GM12878 (cell line): Measurements from ENCODE around the gene DNAH17. TPM values are rescaled to one million over a fixed set of nuclear protein-coding genes. Genes with fewer than 3 reads are reported as not detected.

Experiments used
- ATAC-seq: fragments of 200-7000 bp; cut with Tn5 transposase; 3 replicates; pipeline ENCODE4 v1.9.1; 2020; ENCODE audit warnings: mild to moderate bottlenecking, moderate library complexity
- Bru-seq: library from RNA; stranded (reverse); fragments of 400-500 nt; gene quantifications from one replicate; lab custom pipeline; 2021; lab: Mats Ljungman, UMichigan
- BruChase-seq, 2 experiments: library from RNA; stranded (reverse); fragments of 400-500 nt; gene quantifications; one replicate each; lab custom pipeline; 2021; lab: Mats Ljungman, UMichigan
- BruUV-seq: library from RNA; stranded (reverse); fragments of 400-500 nt; replicated peaks from 2 replicates; lab custom pipeline; 2021; lab: Mats Ljungman, UMichigan
- CTCF ChIA-PET: fragments of 300-600 bp; sonication (Branson Sonifier 250); formaldehyde crosslinking; extraction: SDS; loops from one replicate; lab custom pipeline; 2021; ENCODE audit warnings: inconsistent platforms; lab: Yijun Ruan, JAX
- POLR2A ChIA-PET: fragments of 350-600 bp; formaldehyde crosslinking; extraction: SDS; loops from one replicate; lab custom pipeline; 2021; ENCODE audit warnings: inconsistent platforms; lab: Charles Lee
- RAD21 ChIA-PET: fragments of 300-600 bp; sonication (Branson Sonifier 250); formaldehyde crosslinking; loops from one replicate; lab custom pipeline; 2023; ENCODE audit warnings: antibody characterized with exemption; ENCODE audit not compliant: unreplicated experiment; lab: Charles Lee
- SMC1A ChIA-PET: fragments of 300-600 bp; sonication (Branson Sonifier 250); formaldehyde crosslinking; loops from one replicate; lab custom pipeline; 2023; ENCODE audit not compliant: unreplicated experiment, uncharacterized antibody; lab: Charles Lee
- DNase-seq: peaks from one replicate; pipeline ENCODE4 v3.0.0-alpha.2; 2011; ENCODE audit warnings: low read depth, low spot score
- FAIRE-seq: peaks from 3 replicates; lab custom pipeline; 2011; peaks lifted over from hg19 to GRCh38; lab: Jason Lieb, UNC
- H2AFZ ChIP-seq: 2 replicates; pipeline ENCODE4 v1.6.0; 2011; ENCODE audit warnings: low read depth, low read length, control low read depth; ENCODE audit not compliant: control insufficient read depth
- H3K27ac ChIP-seq: 2 replicates; pipeline ENCODE4 v1.5.1; 2011; ENCODE audit warnings: control low read depth; ENCODE audit not compliant: control insufficient read depth, insufficient read depth
- H3K27me3 ChIP-seq, 2 experiments: replicated peaks in 1 of 2; 2 replicates each; pipeline versions ENCODE4 v1.6.0 to v1.6.1; 2011; ENCODE audit warnings: low read length in 1 of 2; ENCODE audit not compliant: control insufficient read depth in 2 of 2, insufficient read depth in 2 of 2
- H3K36me3 ChIP-seq, 2 experiments: 2 replicates each; pipeline ENCODE4 v1.5.1; 2011; ENCODE audit warnings: low read length in 1 of 2; ENCODE audit not compliant: control insufficient read depth in 2 of 2, insufficient read depth in 2 of 2
- H3K4me1 ChIP-seq: 2 replicates; pipeline ENCODE4 v1.6.1; 2011; ENCODE audit warnings: mild to moderate bottlenecking, low read length, moderate library complexity, mixed read lengths; ENCODE audit not compliant: control insufficient read depth, insufficient read depth
- H3K4me2 ChIP-seq: 2 replicates; pipeline ENCODE4 v1.6.0; 2011; ENCODE audit warnings: control low read depth; ENCODE audit not compliant: control insufficient read depth, insufficient read depth
- H3K4me3 ChIP-seq: fragments of 200-600 bp; sonication (generic); 2 replicates; pipeline ENCODE4 v1.5.1; 2016
- H3K79me2 ChIP-seq: 2 replicates; pipeline ENCODE4 v1.6.0; 2011; ENCODE audit warnings: low read length; ENCODE audit not compliant: control insufficient read depth, insufficient read depth
- H3K9ac ChIP-seq: 2 replicates; pipeline ENCODE4 v1.8.0; 2011; ENCODE audit warnings: low read length, control low read depth, mixed read lengths; ENCODE audit not compliant: control insufficient read depth, insufficient read depth
- H3K9me3 ChIP-seq: replicated peaks from 3 replicates; pipeline ENCODE4 v1.5.1; 2011; ENCODE audit warnings: mild to moderate bottlenecking, low read length; ENCODE audit not compliant: control insufficient read depth, insufficient read depth
- H4K20me1 ChIP-seq: 2 replicates; pipeline ENCODE4 v1.6.0; 2011; ENCODE audit not compliant: control insufficient read depth, insufficient read depth
- ATF7 ChIP-seq: fragments of 450-650 bp; IDR thresholded peaks from 2 replicates; pipeline ENCODE4 v1.6.1; 2016; ENCODE audit warnings: low read depth, mild to moderate bottlenecking
- EED ChIP-seq: sonication (generic); IDR thresholded peaks from 2 replicates; pipeline ENCODE4 v1.6.1; 2016; ENCODE audit warnings: antibody characterized with exemption, low read depth
- ESRRA ChIP-seq: IDR thresholded peaks from 2 replicates; pipeline ENCODE4 v1.6.1; 2012; ENCODE audit warnings: mild to moderate bottlenecking, low read length, improper control_type of control experiment
- FOXK2 ChIP-seq: fragments of 450-650 bp; IDR thresholded peaks from 2 replicates; pipeline ENCODE4 v1.6.1; 2017; ENCODE audit warnings: mild to moderate bottlenecking, moderate library complexity
- GATAD2B ChIP-seq: fragments of 450-650 bp; conservative IDR thresholded peaks from 2 replicates; pipeline ENCODE4 v1.6.1; 2017; ENCODE audit warnings: low read depth, mild to moderate bottlenecking, moderate library complexity
- MEF2B ChIP-seq: fragments of 450-650 bp; IDR thresholded peaks from 2 replicates; pipeline ENCODE4 v1.6.1; 2018; ENCODE audit warnings: mild to moderate bottlenecking, moderate library complexity; ENCODE audit not compliant: partially characterized antibody, poor library complexity, severe bottlenecking
- POLR2AphosphoS5 ChIP-seq: IDR thresholded peaks from 2 replicates; pipeline ENCODE4 v1.6.1; 2011; ENCODE audit warnings: mild to moderate bottlenecking, low read length, inconsistent platforms
- SIX5 ChIP-seq: IDR thresholded peaks from 2 replicates; pipeline ENCODE4 v1.6.1; 2011; ENCODE audit warnings: mild to moderate bottlenecking, low read depth, low read length, moderate library complexity; ENCODE audit not compliant: severe bottlenecking
- SMAD5 ChIP-seq: IDR thresholded peaks from 2 replicates; pipeline ENCODE4 v1.6.1; 2016; ENCODE audit warnings: antibody characterized with exemption, low read depth
- TARDBP ChIP-seq: IDR thresholded peaks from 2 replicates; pipeline ENCODE4 v1.6.1; 2016; ENCODE audit warnings: borderline replicate concordance
- WGBS: methylation state at CpG from one replicate; pipeline ENCODE4 v1.1.6; 2016; ENCODE audit warnings: low lambda C conversion rate; ENCODE audit not compliant: insufficient replicate concordance, insufficient coverage; ENCODE audit errors: missing lambda C conversion rate; 5-methylcytosine and 5-hydroxymethylcytosine counted together
- in situ Hi-C: fragments of 300-500 bp; cut with MboI; formaldehyde crosslinking; loops from 9 replicates; pipeline ENCODE4 v1.14.3; 2018; ENCODE audit warnings: mixed read lengths
- intact Hi-C: fragments of 100-400 bp; cut with micrococcal nuclease; formaldehyde crosslinking; loops from one replicate; pipeline ENCODE4 v1.14.2; 2022; ENCODE audit not compliant: unreplicated experiment
- long read RNA-seq, 2 experiments: library from polyadenylated mRNA; unstranded; transcript quantifications; one replicate each; pipeline ENCODE4 v2.0.0, GENCODE V29; 2019 to 2020
- polyA minus RNA-seq, 3 experiments: library from RNA; depleted of rRNA, polyadenylated mRNA; stranded (reverse); fragments of >200 nt; gene quantifications; 2 replicates each; pipeline ENCODE4 v1.2.3, GENCODE V29; 2011
- polyA plus RNA-seq, 11 experiments: library from polyadenylated mRNA; depleted of rRNA in 4 of 11; unstranded in 6 of 11; stranded (reverse) in 5 of 11; fragments of >200 nt; fragmentation: Nextera tagmentation in 4 of 11; fragmentation: Illumina TruSeq in 1 of 11; extraction: Ambion mirVana in 4 of 11; extraction: Trizol in 1 of 11; gene quantifications; 1 replicate in 1 of 11; 2 replicates in 10 of 11; pipeline versions ENCODE4 v1.2.1 to v1.2.3, GENCODE V29; 2011 to 2016; ENCODE audit warnings: inconsistent platforms in 2 of 11, missing spikeins in 2 of 11, low read depth in 1 of 11
- total RNA-seq, 4 experiments: library from RNA; depleted of rRNA in 3 of 4; stranded (reverse); fragments of >200 nt in 3 of 4; fragmentation: Illumina TruSeq in 1 of 4; extraction: Trizol in 1 of 4; gene quantifications; 2 replicates each; pipeline versions ENCODE4 v1.2.1 to v1.2.3, GENCODE V29; 2013 to 2021
- TF ChIP-seq, protein P1 (sequence below): fragments of 450-650 bp; IDR thresholded peaks from 2 replicates; pipeline ENCODE4 v1.6.1; 2016; ENCODE audit warnings: mild to moderate bottlenecking
- TF ChIP-seq, protein P2 (sequence below): IDR thresholded peaks from 2 replicates; pipeline ENCODE4 v1.6.1; 2012; ENCODE audit warnings: low read depth, low read length, improper control_type of control experiment
- TF ChIP-seq, protein P3 (sequence below): IDR thresholded peaks from 2 replicates; pipeline ENCODE4 v1.6.1; 2012; ENCODE audit warnings: low read length, inconsistent platforms

DNAH17 gene, protein sequence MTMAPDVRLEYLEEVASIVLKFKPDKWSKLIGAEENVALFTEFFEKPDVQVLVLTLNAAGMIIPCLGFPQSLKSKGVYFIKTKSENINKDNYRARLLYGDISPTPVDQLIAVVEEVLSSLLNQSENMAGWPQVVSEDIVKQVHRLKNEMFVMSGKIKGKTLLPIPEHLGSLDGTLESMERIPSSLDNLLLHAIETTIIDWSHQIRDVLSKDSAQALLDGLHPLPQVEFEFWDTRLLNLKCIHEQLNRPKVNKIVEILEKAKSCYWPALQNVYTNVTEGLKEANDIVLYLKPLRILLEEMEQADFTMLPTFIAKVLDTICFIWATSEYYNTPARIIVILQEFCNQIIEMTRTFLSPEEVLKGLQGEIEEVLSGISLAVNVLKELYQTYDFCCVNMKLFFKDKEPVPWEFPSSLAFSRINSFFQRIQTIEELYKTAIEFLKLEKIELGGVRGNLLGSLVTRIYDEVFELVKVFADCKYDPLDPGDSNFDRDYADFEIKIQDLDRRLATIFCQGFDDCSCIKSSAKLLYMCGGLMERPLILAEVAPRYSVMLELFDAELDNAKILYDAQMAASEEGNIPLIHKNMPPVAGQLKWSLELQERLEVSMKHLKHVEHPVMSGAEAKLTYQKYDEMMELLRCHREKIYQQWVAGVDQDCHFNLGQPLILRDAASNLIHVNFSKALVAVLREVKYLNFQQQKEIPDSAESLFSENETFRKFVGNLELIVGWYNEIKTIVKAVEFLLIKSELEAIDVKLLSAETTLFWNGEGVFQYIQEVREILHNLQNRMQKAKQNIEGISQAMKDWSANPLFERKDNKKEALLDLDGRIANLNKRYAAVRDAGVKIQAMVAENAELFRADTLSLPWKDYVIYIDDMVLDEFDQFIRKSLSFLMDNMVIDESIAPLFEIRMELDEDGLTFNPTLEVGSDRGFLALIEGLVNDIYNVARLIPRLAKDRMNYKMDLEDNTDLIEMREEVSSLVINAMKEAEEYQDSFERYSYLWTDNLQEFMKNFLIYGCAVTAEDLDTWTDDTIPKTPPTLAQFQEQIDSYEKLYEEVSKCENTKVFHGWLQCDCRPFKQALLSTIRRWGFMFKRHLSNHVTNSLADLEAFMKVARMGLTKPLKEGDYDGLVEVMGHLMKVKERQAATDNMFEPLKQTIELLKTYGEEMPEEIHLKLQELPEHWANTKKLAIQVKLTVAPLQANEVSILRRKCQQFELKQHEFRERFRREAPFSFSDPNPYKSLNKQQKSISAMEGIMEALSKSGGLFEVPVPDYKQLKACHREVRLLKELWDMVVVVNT (N-terminal part only)
- 1.2 and 2.7 TPM in 2 replicates for total RNA-seq (2013; cell fraction: nucleolus; rRNA removed)
- total RNA-seq (2014; rRNA removed) (0.76 and 1.5 TPM in 2 replicates), total RNA-seq (2014; rRNA removed; fragmentation: Illumina TruSeq; extraction: Trizol) (0.45 and 0.46 TPM in 2 replicates), total RNA-seq (2021) (0.90 and 1.6 TPM in 2 replicates), polyA plus RNA-seq (2011; rRNA removed) (0.07 and 0.31 TPM in 2 replicates), polyA plus RNA-seq (2014; fragmentation: Illumina TruSeq; extraction: Trizol) (0.65 and 0.70 TPM in 2 replicates), polyA plus RNA-seq (2014; fragmentation: Nextera tagmentation; extraction: Ambion mirVana) (under 1 TPM; 0.16 to 0.21 TPM), polyA plus RNA-seq (2014; rRNA removed) (0.47 and 0.74 TPM in 2 replicates), polyA plus RNA-seq (2016; fragmentation: Nextera tagmentation; extraction: Ambion mirVana) (1 to 10 TPM; 1.8 to 2.9 TPM), polyA minus RNA-seq (2011; rRNA and poly(A)+ RNA removed) (0.10 and 0.15 TPM in 2 replicates), Bru-seq, nascent RNA (percentile 33 among the genes with signal in this experiment), BruChase-seq, experiment 1, labeled RNA remaining after a 6-hour chase (percentile 37 among the genes with signal in this experiment), BruChase-seq, experiment 2, labeled RNA remaining after a 2-hour chase (percentile 32 among the genes with signal in this experiment)
- polyA plus RNA-seq (2011; ENCODE audit: low read depth): 3.6 TPM
- 0.15 and 0.22 TPM in 2 replicates for polyA plus RNA-seq (2011; cell fraction: cytosol; rRNA removed)
- 0.60 and 0.75 TPM in 2 replicates for polyA plus RNA-seq (2011; cell fraction: nucleus; rRNA removed)
- polyA plus RNA-seq (2012): 11.1 and 11.5 TPM in 2 replicates
- not detected in 2 replicates for polyA minus RNA-seq (2011; cell fraction: cytosol; rRNA and poly(A)+ RNA removed)
- polyA minus RNA-seq (2011; cell fraction: nucleus; rRNA and poly(A)+ RNA removed): 0.24 and 0.86 TPM in 2 replicates
- long read RNA-seq, experiment 1: 0 reads
- long read RNA-seq, experiment 2: 0 reads

DNA sequence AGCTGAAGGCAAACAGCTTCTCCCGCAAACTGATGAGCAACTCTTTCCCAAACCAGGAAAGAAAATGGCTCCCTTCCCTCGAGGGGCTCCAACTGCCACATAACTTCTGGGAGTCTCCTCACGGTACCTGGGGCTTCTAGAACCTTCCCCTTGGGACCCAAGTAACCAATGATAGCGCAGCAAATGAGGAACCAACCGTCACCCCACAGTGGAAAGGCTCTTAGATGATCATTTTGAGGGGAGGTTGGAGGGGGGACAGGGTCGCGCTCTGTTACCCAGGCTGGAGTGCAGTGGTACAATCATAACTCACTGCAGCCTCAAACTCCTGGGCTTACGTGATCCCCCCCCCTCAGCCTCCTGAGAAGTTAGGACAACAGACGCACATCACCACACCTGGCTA, at the start of gene DNAH17:
TSS of gene DNAH17 (minus strand) at position 101 of the 400 bp plus-strand sequence. CDS start 2,339 bp downstream, outside the sequence.
- no peaks in the 10 kb centered on the region for H4K20me1 ChIP-seq
- FAIRE-seq (no peak), DNase-seq (no peak), ATAC-seq (no peak)
- no peaks in the 10 kb centered on the region for H3K79me2 ChIP-seq
- intact Hi-C loops: no loop called here
- in situ Hi-C loops: no loop called here
- no peaks in the 10 kb centered on the region for H3K9me3 ChIP-seq
- 39% methylated on average over 9 of the region's 9 CpGs for WGBS
- SMC1A ChIA-PET: no interaction called here
- H3K36me3 ChIP-seq: no peaks in the 10 kb centered on the region
- no peak within 1 kb of the TSS for H3K27ac ChIP-seq
- H3K4me1 ChIP-seq: no peaks in the 10 kb centered on the region
- no peak within 1 kb of the TSS for H2AFZ ChIP-seq
- no peak within 1 kb of the TSS for H3K4me2 ChIP-seq
- BruUV-seq: no TSS peak
- H3K27me3 ChIP-seq: no peaks in the 10 kb centered on the region; a peak in 3 of 4 replicates
- POLR2A ChIA-PET: no interaction called here
- RAD21 ChIA-PET: no interaction called here
- no peak within 1 kb of the TSS for H3K9ac ChIP-seq
- CTCF ChIA-PET: no interaction called here
- H3K4me3 ChIP-seq: no peak within 1 kb of the TSS
- TF ChIP-seq SIX5 (no peak), TARDBP (no peak), POLR2AphosphoS5 (no peak), FOXK2 (no peak), ATF7 (no peak), SMAD5 (no peak), MEF2B (no peak), EED (no peak), GATAD2B (no peak), ESRRA (no peak)
- TF ChIP-seq, protein P1, sequence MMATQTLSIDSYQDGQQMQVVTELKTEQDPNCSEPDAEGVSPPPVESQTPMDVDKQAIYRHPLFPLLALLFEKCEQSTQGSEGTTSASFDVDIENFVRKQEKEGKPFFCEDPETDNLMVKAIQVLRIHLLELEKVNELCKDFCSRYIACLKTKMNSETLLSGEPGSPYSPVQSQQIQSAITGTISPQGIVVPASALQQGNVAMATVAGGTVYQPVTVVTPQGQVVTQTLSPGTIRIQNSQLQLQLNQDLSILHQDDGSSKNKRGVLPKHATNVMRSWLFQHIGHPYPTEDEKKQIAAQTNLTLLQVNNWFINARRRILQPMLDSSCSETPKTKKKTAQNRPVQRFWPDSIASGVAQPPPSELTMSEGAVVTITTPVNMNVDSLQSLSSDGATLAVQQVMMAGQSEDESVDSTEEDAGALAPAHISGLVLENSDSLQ: no peak
- TF ChIP-seq, protein P2, sequence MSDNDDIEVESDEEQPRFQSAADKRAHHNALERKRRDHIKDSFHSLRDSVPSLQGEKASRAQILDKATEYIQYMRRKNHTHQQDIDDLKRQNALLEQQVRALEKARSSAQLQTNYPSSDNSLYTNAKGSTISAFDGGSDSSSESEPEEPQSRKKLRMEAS: no peak
- TF ChIP-seq, protein P3, sequence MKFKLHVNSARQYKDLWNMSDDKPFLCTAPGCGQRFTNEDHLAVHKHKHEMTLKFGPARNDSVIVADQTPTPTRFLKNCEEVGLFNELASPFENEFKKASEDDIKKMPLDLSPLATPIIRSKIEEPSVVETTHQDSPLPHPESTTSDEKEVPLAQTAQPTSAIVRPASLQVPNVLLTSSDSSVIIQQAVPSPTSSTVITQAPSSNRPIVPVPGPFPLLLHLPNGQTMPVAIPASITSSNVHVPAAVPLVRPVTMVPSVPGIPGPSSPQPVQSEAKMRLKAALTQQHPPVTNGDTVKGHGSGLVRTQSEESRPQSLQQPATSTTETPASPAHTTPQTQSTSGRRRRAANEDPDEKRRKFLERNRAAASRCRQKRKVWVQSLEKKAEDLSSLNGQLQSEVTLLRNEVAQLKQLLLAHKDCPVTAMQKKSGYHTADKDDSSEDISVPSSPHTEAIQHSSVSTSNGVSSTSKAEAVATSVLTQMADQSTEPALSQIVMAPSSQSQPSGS: no peak
